Upper lobe of left lung (tissue), 6 donors: ENCODE results near the gene ZNF526. TPM values are rescaled to one million over a fixed set of nuclear protein-coding genes. Genes with fewer than 3 reads are reported as not detected.

Experiments
- ATAC-seq, 2 donors: fragments of 200-7000 bp; cut with Tn5 transposase; one replicate each; pipeline ENCODE4 v1.9.1; 2022; ENCODE audit warnings: mild to moderate bottlenecking in 2 of 2, moderate library complexity in 2 of 2; ENCODE audit not compliant: low FRiP score in 2 of 2
- DNase-seq, 2 donors: peaks; one replicate each; pipeline ENCODE4 v3.0.0-alpha.2; 2019 to 2020
- H3K27ac ChIP-seq, 4 donors: fragments of 200-600 bp; sonication (generic); one replicate each; pipeline ENCODE4 v1.5.1; 2016 to 2019
- H3K27me3 ChIP-seq, 4 donors: fragments of 200-600 bp; sonication (generic); one replicate each; pipeline ENCODE4 v1.5.1; 2017 to 2019
- H3K36me3 ChIP-seq, 4 donors: fragments of 200-600 bp; sonication (generic); one replicate each; pipeline ENCODE4 v1.5.1; 2016 to 2019
- H3K4me1 ChIP-seq, 4 donors: fragments of 200-600 bp; sonication (generic); one replicate each; pipeline ENCODE4 v1.5.1; 2018 to 2019
- H3K4me3 ChIP-seq, 4 donors: fragments of 200-600 bp; sonication (generic); one replicate each; pipeline ENCODE4 v1.5.1; 2017 to 2019; ENCODE audit warnings: mild to moderate bottlenecking in 2 of 4, moderate library complexity in 1 of 4
- H3K9me3 ChIP-seq, 4 donors: fragments of 200-600 bp; sonication (generic); one replicate each; pipeline ENCODE4 v1.5.1; 2018 to 2019
- CTCF ChIP-seq, 6 experiments: fragments of 450-650 bp in 4 of 6; fragments of 200-600 bp in 2 of 6; sonication (generic) in 2 of 6; IDR thresholded peaks; one replicate each; pipeline ENCODE4 v1.5.1; 2016 to 2019; ENCODE audit warnings: antibody characterized with exemption in 6 of 6
- EP300 ChIP-seq, 4 donors: sonication (generic); formaldehyde crosslinking; IDR thresholded peaks; one replicate each; pipeline ENCODE4 v1.5.1; 2017; ENCODE audit warnings: antibody characterized with exemption in 4 of 4, control low read depth in 2 of 4
- POLR2A ChIP-seq, 4 donors: fragments of 450-650 bp; IDR thresholded peaks; one replicate each; pipeline ENCODE4 v1.5.1; 2016 to 2017; ENCODE audit warnings: antibody characterized with exemption in 4 of 4, mild to moderate bottlenecking in 2 of 4
- POLR2AphosphoS5 ChIP-seq, 2 donors: sonication (generic); formaldehyde crosslinking; IDR thresholded peaks; one replicate each; pipeline ENCODE4 v1.5.1; 2017; ENCODE audit warnings: antibody characterized with exemption in 2 of 2
- WGBS, 2 donors: methylation state at CpG; one replicate each; pipeline ENCODE4 v1.1.5; 2017 to 2018; 5-methylcytosine and 5-hydroxymethylcytosine counted together
- total RNA-seq, 6 donors: library from RNA; depleted of rRNA in 4 of 6; stranded (reverse); fragments of >200 nt in 4 of 6; gene quantifications; one replicate each; pipeline versions ENCODE4 v1.1.0 to v1.2.1, GENCODE V29; 2016 to 2021
- donor health status: DM: no; HTN: no; CAD: no; lungs with moderate emphysema.
- donor health status: DM: no; HTN: yes; CAD: no; lungs with severe emphysema.

Gene ZNF526
- total RNA-seq, 6 donors from 2014 or later = 7.9 to 13.8 (median 11.4) TPM

- no peak for ATAC-seq
- H3K27me3 ChIP-seq = no peaks in the 10 kb centered on the region
Observed at GRCh38 chr19:42188665-42189064, 31.4 kb upstream of the ZNF526 start.

GRCh38 chr19:42189133-42189532, 31.0 kb upstream of the ZNF526 start:
- Histone ChIP-seq H3K27me3 (no peaks in the 10 kb centered on the region), H3K4me1 (peaks cover 0 to 15% (median 6%) of the 10 kb centered on the region in 4 donors), H3K9me3 (peaks cover 0 to 3% (median 0%) of the 10 kb centered on the region in 4 donors), H3K27ac (no peak overlapping the region), H3K36me3 (no peaks in the 10 kb centered on the region), H3K4me3 (no peak overlapping the region)
- no peak for ATAC-seq
- WGBS, 2 donors = 74 to 85% methylated on average over 3 of the region's 3 CpGs
- DNase-seq = no peak
- TF ChIP-seq CTCF (IDR thresholded peaks at IDR 0.05) (no peak), POLR2AphosphoS5 (IDR thresholded peaks at IDR 0.05) (no peak), POLR2A (IDR thresholded peaks at IDR 0.05) (no peak), EP300 (IDR thresholded peaks at IDR 0.05) (no peak)

More at GRCh38 chr19:42188665-42189064, 31.4 kb upstream of the ZNF526 start:
- Histone ChIP-seq H3K36me3 (no peaks in the 10 kb centered on the region), H3K4me1 (peaks cover 0 to 15% (median 6%) of the 10 kb centered on the region in 4 donors), H3K9me3 (peaks cover 0 to 3% (median 0%) of the 10 kb centered on the region in 4 donors), H3K27ac (no peak overlapping the region), H3K4me3 (no peak overlapping the region)
- DNase-seq = no peak
- WGBS, 2 donors = 55 to 67% methylated on average over 1 of the region's 1 CpG
- no peak for TF ChIP-seq CTCF (IDR thresholded peaks at IDR 0.05)
- no peak for TF ChIP-seq EP300 (IDR thresholded peaks at IDR 0.05)
- TF ChIP-seq POLR2A (IDR thresholded peaks at IDR 0.05) = no peak
- TF ChIP-seq POLR2AphosphoS5 (IDR thresholded peaks at IDR 0.05) = no peak

- peaks cover 0 to 11% (median 3%) of the 10 kb centered on the region in 4 donors for H3K4me1 ChIP-seq
- 70 to 94% methylated on average over 1 of the region's 1 CpG for WGBS, 2 donors
- no peak for TF ChIP-seq CTCF (IDR thresholded peaks at IDR 0.05)
- TF ChIP-seq POLR2AphosphoS5 (IDR thresholded peaks at IDR 0.05) = no peak
- no peak for TF ChIP-seq POLR2A (IDR thresholded peaks at IDR 0.05)
- no peak for TF ChIP-seq EP300 (IDR thresholded peaks at IDR 0.05)
- H3K27ac ChIP-seq = no peak overlapping the region
- DNase-seq = no peak
- no peaks in the 10 kb centered on the region for H3K36me3 ChIP-seq
- no peaks in the 10 kb centered on the region for H3K27me3 ChIP-seq
- H3K9me3 ChIP-seq = peaks cover 0 to 3% (median 0%) of the 10 kb centered on the region in 4 donors
- no peak overlapping the region for H3K4me3 ChIP-seq
- no peak for ATAC-seq
Observed at GRCh38 chr19:42191330-42191729, 28.8 kb upstream of the ZNF526 start.

- Histone ChIP-seq H3K4me3 (no peak overlapping the region), H3K9me3 (peaks cover 0 to 3% (median 0%) of the 10 kb centered on the region in 4 donors), H3K27ac (no peak overlapping the region), H3K4me1 (peaks cover 0 to 11% (median 4%) of the 10 kb centered on the region in 4 donors), H3K36me3 (peaks cover 0 to 1% (median 0%) of the 10 kb centered on the region in 4 donors), H3K27me3 (no peaks in the 10 kb centered on the region)
- peak in 1 of 2 donors; percentile 81 for DNase-seq
- peak in 1 of 4 donors; percentile 95 for TF ChIP-seq EP300 (IDR thresholded peaks at IDR 0.05)
- TF ChIP-seq POLR2AphosphoS5 (IDR thresholded peaks at IDR 0.05) = peak in 1 of 2 donors; percentile 23
- no peak for TF ChIP-seq POLR2A (IDR thresholded peaks at IDR 0.05)
- TF ChIP-seq CTCF (IDR thresholded peaks at IDR 0.05) = no peak
- WGBS, 2 donors = 40 to 52% methylated on average over 3 of the region's 3 CpGs
- ATAC-seq = peak; percentile 53 to 70
Observed at GRCh38 chr19:42191855-42192254, 28.3 kb upstream of the ZNF526 start.

GRCh38 chr19:42193294-42193693, 26.8 kb upstream of the ZNF526 start:
- H3K4me3 ChIP-seq = no peak overlapping the region
- ATAC-seq (no peak), DNase-seq (no peak)
- H3K27me3 ChIP-seq = no peaks in the 10 kb centered on the region
- WGBS, 2 donors = 57 to 75% methylated on average over 1 of the region's 1 CpG
- H3K4me1 ChIP-seq = peaks cover 6 to 20% (median 15%) of the 10 kb centered on the region in 4 donors
- H3K36me3 ChIP-seq = peaks cover 0 to 13% (median 7%) of the 10 kb centered on the region in 4 donors
- no peak overlapping the region for H3K27ac ChIP-seq
- H3K9me3 ChIP-seq = peaks cover 0 to 3% (median 0%) of the 10 kb centered on the region in 4 donors
- TF ChIP-seq EP300 (IDR thresholded peaks at IDR 0.05) (no peak), CTCF (IDR thresholded peaks at IDR 0.05) (no peak), POLR2A (IDR thresholded peaks at IDR 0.05) (no peak), POLR2AphosphoS5 (IDR thresholded peaks at IDR 0.05) (no peak)
